IPS DF 6.9 (cell line): Measurements from ENCODE around the gene TLCD5.

Experiments used
- DNase-seq: peaks from one replicate; pipeline ENCODE4 v3.0.0-alpha.2; 2013; ENCODE audit warnings: low read depth, low spot score
- H3K27ac ChIP-seq: one replicate; pipeline ENCODE4 v1.5.1; 2013; ENCODE audit warnings: low read length, control low read depth
- H3K27me3 ChIP-seq: 2 replicates; pipeline ENCODE4 v1.6.1; 2013; ENCODE audit warnings: mild to moderate bottlenecking, low read length; ENCODE audit not compliant: control insufficient read depth, insufficient read depth
- H3K36me3 ChIP-seq: 2 replicates; pipeline ENCODE4 v1.6.1; 2013; ENCODE audit warnings: low read length; ENCODE audit not compliant: control insufficient read depth, insufficient read depth
- H3K4me1 ChIP-seq: 2 replicates; pipeline ENCODE4 v1.6.1; 2013; ENCODE audit warnings: low read length; ENCODE audit not compliant: control insufficient read depth, insufficient read depth
- H3K4me3 ChIP-seq: 2 replicates; pipeline ENCODE4 v1.5.1; 2013; ENCODE audit warnings: mild to moderate bottlenecking, low read length
- H3K9me3 ChIP-seq: 2 replicates; pipeline ENCODE4 v1.6.1; 2013; ENCODE audit warnings: low read length, inconsistent platforms; ENCODE audit not compliant: control insufficient read depth, insufficient read depth
- WGBS: extraction: QIAGEN DNeasy Blood & Tissue Kit; methylation state at CpG from one replicate; pipeline ENCODE4 v1.1.7; 2013; ENCODE audit warnings: mixed read lengths, missing lambda C conversion rate; ENCODE audit not compliant: insufficient read length, insufficient coverage; 5-methylcytosine and 5-hydroxymethylcytosine counted together

Gene TLCD5

GRCh38 chr11:120293038-120293800 is 31.9 kb upstream of the TLCD5 start:
- Histone ChIP-seq H3K36me3 (no peaks in the 10 kb centered on the region), H3K27ac (no peak overlapping the region), H3K4me3 (no peak overlapping the region), H3K27me3 (no peaks in the 10 kb centered on the region), H3K4me1 (no peaks in the 10 kb centered on the region), H3K9me3 (no peaks in the 10 kb centered on the region)
- WGBS: no CpG with 5 or more reads among the region's 5 CpGs
- DNase-seq: no peak

- WGBS: no CpG with 5 or more reads among the region's 5 CpGs
- H3K27me3 ChIP-seq: no peaks in the 10 kb centered on the region
Observed at GRCh38 chr11:120294096-120294495, 31.0 kb upstream of the TLCD5 start.

GRCh38 chr11:120295099-120295498 is 30.0 kb upstream of the TLCD5 start:
- no peaks in the 10 kb centered on the region for H3K9me3 ChIP-seq
- no peaks in the 10 kb centered on the region for H3K27me3 ChIP-seq
- WGBS: no CpG with 5 or more reads among the region's 4 CpGs
- 0 out of 2 replicates have a peak, but pooled peaks cover 1% of the 10 kb centered on the region for H3K4me1 ChIP-seq
- no peak for DNase-seq
- no peak overlapping the region for H3K27ac ChIP-seq
- no peaks in the 10 kb centered on the region for H3K36me3 ChIP-seq
- H3K4me3 ChIP-seq: no peak overlapping the region

More at GRCh38 chr11:120294096-120294495, 31.0 kb upstream of the TLCD5 start:
- no peaks in the 10 kb centered on the region for H3K9me3 ChIP-seq
- no peaks in the 10 kb centered on the region for H3K36me3 ChIP-seq
- H3K4me3 ChIP-seq: no peak overlapping the region
- no peak overlapping the region for H3K27ac ChIP-seq
- DNase-seq: no peak
- H3K4me1 ChIP-seq: no peaks in the 10 kb centered on the region

GRCh38 chr11:120296554-120296953 is 28.5 kb upstream of the TLCD5 start:
- no peaks in the 10 kb centered on the region for H3K27me3 ChIP-seq
- no peak overlapping the region for H3K4me3 ChIP-seq
- H3K9me3 ChIP-seq: no peaks in the 10 kb centered on the region
- WGBS: no CpG with 5 or more reads among the region's 5 CpGs
- 0 out of 2 replicates have a peak, but pooled peaks cover 1% of the 10 kb centered on the region for H3K4me1 ChIP-seq
- no peaks in the 10 kb centered on the region for H3K36me3 ChIP-seq
- no peak overlapping the region for H3K27ac ChIP-seq
- DNase-seq: no peak

- Histone ChIP-seq H3K27me3 (no peaks in the 10 kb centered on the region), H3K4me3 (no peak overlapping the region), H3K27ac (no peak overlapping the region), H3K4me1 (0 out of 2 replicates have a peak, but pooled peaks cover 1% of the 10 kb centered on the region), H3K36me3 (no peaks in the 10 kb centered on the region), H3K9me3 (no peaks in the 10 kb centered on the region)
- no CpG with 5 or more reads among the region's 5 CpGs for WGBS
- no peak for DNase-seq
Observed at GRCh38 chr11:120298461-120298860, 26.6 kb upstream of the TLCD5 start.

GRCh38 chr11:120302001-120302805 is 22.9 kb upstream of the TLCD5 start:
- H3K27ac ChIP-seq: no peak overlapping the region

GRCh38 chr11:120303004-120303637 is 22.0 kb upstream of the TLCD5 start:
- no CpG with 5 or more reads among the region's 3 CpGs for WGBS
- Histone ChIP-seq H3K27me3 (no peaks in the 10 kb centered on the region), H3K4me3 (no peak overlapping the region), H3K9me3 (no peaks in the 10 kb centered on the region), H3K27ac (no peak overlapping the region), H3K4me1 (peaks cover 8% of the 10 kb centered on the region), H3K36me3 (no peaks in the 10 kb centered on the region)
- DNase-seq: no peak

More at GRCh38 chr11:120302001-120302805, 22.9 kb upstream of the TLCD5 start:
- no peak for DNase-seq
- WGBS: no CpG with 5 or more reads among the region's 6 CpGs
- no peaks in the 10 kb centered on the region for H3K9me3 ChIP-seq
- H3K4me3 ChIP-seq: no peak overlapping the region
- H3K27me3 ChIP-seq: no peaks in the 10 kb centered on the region
- peaks cover 8% of the 10 kb centered on the region for H3K4me1 ChIP-seq
- no peaks in the 10 kb centered on the region for H3K36me3 ChIP-seq

GRCh38 chr11:120304526-120304925 is 20.6 kb upstream of the TLCD5 start:
- no peak overlapping the region for H3K27ac ChIP-seq
- H3K27me3 ChIP-seq: no peaks in the 10 kb centered on the region
- no peak for DNase-seq
- no peak overlapping the region for H3K4me3 ChIP-seq
- peaks cover 8% of the 10 kb centered on the region for H3K4me1 ChIP-seq
- no peaks in the 10 kb centered on the region for H3K36me3 ChIP-seq
- H3K9me3 ChIP-seq: no peaks in the 10 kb centered on the region

- Histone ChIP-seq H3K27me3 (no peaks in the 10 kb centered on the region), H3K27ac (no peak overlapping the region), H3K36me3 (no peaks in the 10 kb centered on the region), H3K4me3 (no peak overlapping the region), H3K9me3 (no peaks in the 10 kb centered on the region), H3K4me1 (peaks cover 7% of the 10 kb centered on the region)
- no CpG with 5 or more reads among the region's 12 CpGs for WGBS
- no peak for DNase-seq
Observed at GRCh38 chr11:120305286-120305685, 19.8 kb upstream of the TLCD5 start.

GRCh38 chr11:120306519-120307242 is 18.4 kb upstream of the TLCD5 start:
- DNase-seq: no peak
- Histone ChIP-seq H3K9me3 (no peaks in the 10 kb centered on the region), H3K27me3 (no peaks in the 10 kb centered on the region), H3K27ac (no peak overlapping the region), H3K36me3 (no peaks in the 10 kb centered on the region), H3K4me3 (no peak overlapping the region), H3K4me1 (peaks cover 7% of the 10 kb centered on the region)
- no CpG with 5 or more reads among the region's 11 CpGs for WGBS
